OCI-LY7 (cell line): ENCODE measurements around the gene ANKRD40. TPM values are rescaled to one million over a fixed set of nuclear protein-coding genes. Genes with fewer than 3 reads are reported as not detected.

Source experiments
- BruUV-seq: library from RNA; stranded (reverse); fragments of 400-500 nt; replicated peaks from 2 replicates; lab custom pipeline; 2021; lab: Mats Ljungman, UMichigan
- CTCF ChIA-PET: fragments of 300-600 bp; sonication (Branson Sonifier 250); formaldehyde crosslinking; loops from one replicate; lab custom pipeline; 2022; ENCODE audit warnings: antibody characterized with exemption; ENCODE audit not compliant: unreplicated experiment; lab: Charles Lee
- POLR2A ChIA-PET: fragments of 300-600 bp; sonication (Branson Sonifier 250); formaldehyde crosslinking; loops from one replicate; lab custom pipeline; 2022; ENCODE audit warnings: antibody characterized with exemption; lab: Charles Lee
- DNase-seq: peaks from one replicate; pipeline ENCODE4 v3.0.0-alpha.2; 2015; ENCODE audit warnings: low spot score
- H2AFZ ChIP-seq: fragments of 200-600 bp; sonication (generic), shearing (Covaris generic); 2 replicates; pipeline ENCODE4 v1.6.1; 2014; ENCODE audit warnings: mild to moderate bottlenecking, antibody characterized with exemption, low read length, moderate library complexity
- H3K27ac ChIP-seq: fragments of 200-600 bp; sonication (generic); 2 replicates; pipeline ENCODE4 v1.5.1; 2014; ENCODE audit warnings: mixed run types, low read depth, mild to moderate bottlenecking, moderate library complexity, low read length, inconsistent platforms; ENCODE audit not compliant: poor library complexity, severe bottlenecking
- H3K36me3 ChIP-seq: fragments of 200-600 bp; sonication (generic); 2 replicates; pipeline ENCODE4 v1.6.1; 2014; ENCODE audit warnings: mild to moderate bottlenecking, antibody characterized with exemption, low read length, moderate library complexity, mixed read lengths; ENCODE audit not compliant: insufficient read depth
- H3K4me1 ChIP-seq: fragments of 200-600 bp; sonication (generic); 2 replicates; pipeline ENCODE4 v1.5.1; 2014; ENCODE audit warnings: mild to moderate bottlenecking, low read length; ENCODE audit not compliant: insufficient read depth, poor library complexity, severe bottlenecking
- H3K4me2 ChIP-seq: fragments of 200-600 bp; sonication (generic); 2 replicates; pipeline ENCODE4 v1.6.1; 2014; ENCODE audit warnings: mild to moderate bottlenecking, low read length
- H3K4me3 ChIP-seq: fragments of 200-600 bp; sonication (generic); 2 replicates; pipeline ENCODE4 v1.5.1; 2014; ENCODE audit warnings: mild to moderate bottlenecking, low read depth, low read length; ENCODE audit not compliant: poor library complexity, severe bottlenecking
- H3K79me2 ChIP-seq: fragments of 200-600 bp; sonication (generic); 2 replicates; pipeline ENCODE4 v1.6.1; 2016; ENCODE audit warnings: low read depth, mild to moderate bottlenecking, low read length, moderate library complexity, mixed read lengths; ENCODE audit not compliant: insufficient read depth
- H3K9me2 ChIP-seq: fragments of 200-600 bp; sonication (generic); 2 replicates; pipeline ENCODE4 v1.6.1; 2016; ENCODE audit warnings: mild to moderate bottlenecking, low read length, mixed read lengths; ENCODE audit not compliant: insufficient read depth
- H3K9me3 ChIP-seq: fragments of 200-600 bp; sonication (generic); 2 replicates; pipeline ENCODE4 v1.6.1; 2014; ENCODE audit warnings: mild to moderate bottlenecking, mixed run types, low read length, mixed read lengths
- H4K20me1 ChIP-seq: fragments of 200-600 bp; sonication (generic); 2 replicates; pipeline ENCODE4 v1.6.1; 2014; ENCODE audit warnings: mild to moderate bottlenecking, antibody characterized with exemption, low read length, moderate library complexity, mixed read lengths; ENCODE audit not compliant: insufficient read depth
- EZH2phosphoT487 ChIP-seq: fragments of 200-600 bp; sonication (generic); IDR thresholded peaks from 2 replicates; pipeline ENCODE4 v1.6.1; 2018; ENCODE audit warnings: low read depth, borderline replicate concordance, mild to moderate bottlenecking, mixed run types, antibody characterized with exemption, low read length, moderate library complexity, mixed read lengths
- intact Hi-C: fragments of 100-400 bp; cut with micrococcal nuclease; formaldehyde crosslinking; loops from one replicate; pipeline ENCODE4 v1.10.0; 2022; ENCODE audit not compliant: unreplicated experiment
- total RNA-seq, 2 experiments: library from RNA; depleted of rRNA in 1 of 2; stranded (reverse); fragments of >200 nt in 1 of 2; shearing (Covaris generic) in 1 of 2; gene quantifications; 2 replicates each; pipeline ENCODE4 v1.2.3, GENCODE V29; 2014 to 2022
- TF ChIP-seq, protein P1 (sequence below): fragments of 200-600 bp; sonication (generic); conservative IDR thresholded peaks from 2 replicates; pipeline ENCODE4 v1.5.1; 2014; ENCODE audit warnings: mild to moderate bottlenecking, antibody characterized with exemption, low read length, moderate library complexity, mixed read lengths

ANKRD40 gene
- total RNA-seq, 2 experiments from 2014 or later = 27.7 to 47.9 TPM

DNA sequence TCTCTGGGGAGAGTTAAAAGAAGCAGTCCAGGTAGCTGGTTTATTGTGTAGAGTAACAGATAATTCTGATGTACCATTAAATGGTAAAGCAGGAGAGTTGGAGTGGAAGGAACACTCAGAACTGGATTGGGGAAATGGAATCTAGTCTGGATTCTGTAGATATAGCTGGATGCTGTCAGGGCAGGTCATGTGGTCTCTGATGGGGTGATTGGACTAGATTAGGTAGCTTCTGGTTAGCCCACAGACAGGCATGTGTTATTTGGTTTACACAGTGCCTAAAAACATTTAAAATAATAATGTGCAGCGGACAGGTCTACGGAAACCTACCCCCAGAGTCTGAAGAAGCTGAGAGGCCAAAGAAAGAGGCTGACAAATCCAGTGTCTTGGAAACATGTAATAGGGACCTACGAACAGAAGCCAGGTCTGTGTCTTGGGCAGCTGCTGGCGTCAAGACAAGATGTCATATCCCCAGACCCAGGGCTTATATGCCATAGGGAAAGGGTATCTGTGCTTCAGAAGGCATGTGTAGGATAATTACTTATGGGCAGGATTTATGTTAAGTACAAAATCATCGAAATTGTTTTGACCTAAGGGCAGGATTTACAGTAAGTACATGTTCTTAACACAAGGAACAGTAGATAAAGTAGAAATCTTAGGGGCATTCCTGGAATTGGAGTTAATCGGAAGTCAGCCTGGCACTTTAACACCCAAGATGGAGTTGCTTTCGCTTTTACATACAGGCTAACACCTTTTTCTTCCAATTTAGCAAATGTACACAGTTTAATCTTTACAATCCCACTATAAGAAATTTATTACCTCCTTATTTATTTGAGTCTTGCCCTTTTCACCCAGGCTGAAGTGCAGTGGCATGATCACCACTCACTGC lies 24.1 kb upstream of the ANKRD40 start:
- CTCF ChIA-PET = no interaction called here
- Histone ChIP-seq H3K36me3 (peaks cover 58% of the 10 kb centered on the region), H3K9me3 (no peaks in the 10 kb centered on the region), H3K4me3 (no peak overlapping the region), H4K20me1 (peaks cover 40% of the 10 kb centered on the region), H3K4me1 (peaks cover 25% of the 10 kb centered on the region), H3K27ac (no peak overlapping the region), H3K9me2 (no peaks in the 10 kb centered on the region), H2AFZ (no peak overlapping the region), H3K4me2 (0 out of 2 replicates have a peak overlapping the region, but pooled peaks have one; percentile 9), H3K79me2 (peaks cover 100% of the 10 kb centered on the region)
- intact Hi-C loops = no loop called here
- BruUV-seq = no TSS peak
- TF ChIP-seq, protein P1, sequence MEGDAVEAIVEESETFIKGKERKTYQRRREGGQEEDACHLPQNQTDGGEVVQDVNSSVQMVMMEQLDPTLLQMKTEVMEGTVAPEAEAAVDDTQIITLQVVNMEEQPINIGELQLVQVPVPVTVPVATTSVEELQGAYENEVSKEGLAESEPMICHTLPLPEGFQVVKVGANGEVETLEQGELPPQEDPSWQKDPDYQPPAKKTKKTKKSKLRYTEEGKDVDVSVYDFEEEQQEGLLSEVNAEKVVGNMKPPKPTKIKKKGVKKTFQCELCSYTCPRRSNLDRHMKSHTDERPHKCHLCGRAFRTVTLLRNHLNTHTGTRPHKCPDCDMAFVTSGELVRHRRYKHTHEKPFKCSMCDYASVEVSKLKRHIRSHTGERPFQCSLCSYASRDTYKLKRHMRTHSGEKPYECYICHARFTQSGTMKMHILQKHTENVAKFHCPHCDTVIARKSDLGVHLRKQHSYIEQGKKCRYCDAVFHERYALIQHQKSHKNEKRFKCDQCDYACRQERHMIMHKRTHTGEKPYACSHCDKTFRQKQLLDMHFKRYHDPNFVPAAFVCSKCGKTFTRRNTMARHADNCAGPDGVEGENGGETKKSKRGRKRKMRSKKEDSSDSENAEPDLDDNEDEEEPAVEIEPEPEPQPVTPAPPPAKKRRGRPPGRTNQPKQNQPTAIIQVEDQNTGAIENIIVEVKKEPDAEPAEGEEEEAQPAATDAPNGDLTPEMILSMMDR = no peak
- TF ChIP-seq EZH2phosphoT487 = no peak
- no peak for DNase-seq
- POLR2A ChIA-PET = interaction anchor here (1.6 kb wide), 1 partner anchor 21 kb away, joined by 5 read pairs; no protein-coding TSS in a partner anchor

DNA sequence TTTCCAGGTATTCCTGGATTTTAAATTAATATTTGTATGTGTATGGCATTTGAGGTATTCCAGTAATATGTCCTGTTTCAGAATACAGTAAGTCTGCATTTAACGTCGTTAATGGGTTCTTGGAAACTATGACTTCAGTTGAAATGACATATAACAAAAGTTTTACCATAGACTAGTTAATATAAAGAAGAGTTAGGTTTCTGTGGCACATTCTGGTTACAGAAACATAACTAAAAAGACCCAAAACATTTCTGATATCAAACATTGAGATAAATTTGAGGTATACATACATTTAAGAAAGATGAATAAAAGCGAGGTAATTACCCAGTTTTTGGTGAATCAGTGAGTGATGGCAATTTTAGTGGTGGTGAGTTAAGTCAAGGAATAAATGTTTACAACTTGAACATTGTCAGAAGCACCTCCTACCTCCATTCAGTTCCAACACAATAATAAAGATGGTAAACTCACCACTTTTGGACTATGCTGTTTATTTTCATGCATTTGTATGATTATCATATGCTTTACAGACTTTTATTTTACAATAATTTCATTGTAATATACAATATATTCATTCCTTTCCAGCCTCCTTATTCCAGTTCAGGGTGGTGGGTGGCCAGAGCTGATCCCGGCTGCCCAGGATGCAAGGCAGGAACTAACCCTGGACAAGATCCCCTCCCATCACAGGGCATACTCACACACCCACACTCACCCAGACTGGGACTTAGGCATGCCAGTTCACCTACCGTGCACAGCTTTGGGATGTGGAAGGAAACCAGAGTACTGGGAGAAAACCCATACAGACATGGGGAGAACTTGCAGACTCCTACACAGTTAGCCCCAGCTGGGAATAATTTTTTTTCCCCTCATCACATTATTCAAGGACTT lies 21.4 kb upstream of the ANKRD40 start:
- intact Hi-C loops = no loop called here
- H3K9me2 ChIP-seq = no peaks in the 10 kb centered on the region
- BruUV-seq = TSS peak; percentile 12
- H2AFZ ChIP-seq = no peak overlapping the region
- H3K4me2 ChIP-seq = no peak overlapping the region
- peaks cover 100% of the 10 kb centered on the region for H3K79me2 ChIP-seq
- no peak overlapping the region for H3K27ac ChIP-seq
- no peak for TF ChIP-seq EZH2phosphoT487
- TF ChIP-seq, protein P1 = no peak
- no peak for DNase-seq
- H3K36me3 ChIP-seq = peaks cover 62% of the 10 kb centered on the region
- POLR2A ChIA-PET = no interaction called here
- H3K4me1 ChIP-seq = peaks cover 25% of the 10 kb centered on the region
- H4K20me1 ChIP-seq = peaks cover 33% of the 10 kb centered on the region
- H3K9me3 ChIP-seq = no peaks in the 10 kb centered on the region
- no peak overlapping the region for H3K4me3 ChIP-seq
- CTCF ChIA-PET = no interaction called here
